Measurements from ENCODE around the gene OLIG1. TPM values are rescaled to one million over a fixed set of nuclear protein-coding genes. Genes with fewer than 3 reads are reported as not detected.

OLIG1 gene
- total RNA-seq, 1 donor from 2014 or later: 0.32 TPM

DNA sequence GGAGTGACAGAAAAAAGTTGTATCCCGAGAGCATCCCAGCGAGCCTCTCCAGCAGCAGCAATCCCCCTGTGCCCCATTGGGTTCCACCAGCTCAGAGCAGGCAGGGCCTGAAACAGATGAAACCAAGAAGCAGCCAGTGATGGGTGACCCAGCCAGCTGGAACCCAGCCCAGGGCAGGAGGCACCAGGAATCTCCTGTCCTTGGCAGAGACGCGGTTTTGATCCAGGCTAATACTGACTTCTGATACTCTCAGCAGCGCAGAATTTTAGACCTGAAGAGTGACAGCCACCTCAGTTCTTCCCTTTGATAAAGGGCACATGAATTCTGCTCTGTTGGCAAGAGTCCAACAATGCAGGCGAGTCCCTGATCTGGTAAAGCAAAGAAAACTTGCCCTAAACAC lies 11.4 kb upstream of the OLIG1 start:
- intact Hi-C loops (cut with DNase I): no loop called here
- no peak for DNase-seq (ENCODE audit: low spot score)

DNA sequence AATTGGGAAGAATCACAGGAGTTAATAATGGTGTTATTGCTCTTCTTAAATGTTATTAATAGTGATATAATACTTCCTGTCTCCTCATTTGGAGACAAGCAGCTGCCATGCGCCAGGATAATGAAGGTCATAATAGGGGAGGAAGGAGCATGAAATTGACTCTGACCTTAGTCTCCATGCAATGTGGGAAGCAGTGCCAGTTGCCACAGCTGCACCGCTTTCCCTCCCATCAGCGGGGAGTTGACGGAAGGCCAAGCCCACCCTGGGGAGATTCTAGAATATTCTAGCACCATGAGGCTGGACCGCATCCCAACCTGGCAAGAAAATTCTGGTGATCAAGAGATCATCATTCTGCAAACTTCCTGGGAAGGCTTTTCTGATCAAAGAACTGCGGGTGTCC lies 11.0 kb upstream of the OLIG1 start:
- DNase-seq (ENCODE audit: low spot score): no peak

DNA sequence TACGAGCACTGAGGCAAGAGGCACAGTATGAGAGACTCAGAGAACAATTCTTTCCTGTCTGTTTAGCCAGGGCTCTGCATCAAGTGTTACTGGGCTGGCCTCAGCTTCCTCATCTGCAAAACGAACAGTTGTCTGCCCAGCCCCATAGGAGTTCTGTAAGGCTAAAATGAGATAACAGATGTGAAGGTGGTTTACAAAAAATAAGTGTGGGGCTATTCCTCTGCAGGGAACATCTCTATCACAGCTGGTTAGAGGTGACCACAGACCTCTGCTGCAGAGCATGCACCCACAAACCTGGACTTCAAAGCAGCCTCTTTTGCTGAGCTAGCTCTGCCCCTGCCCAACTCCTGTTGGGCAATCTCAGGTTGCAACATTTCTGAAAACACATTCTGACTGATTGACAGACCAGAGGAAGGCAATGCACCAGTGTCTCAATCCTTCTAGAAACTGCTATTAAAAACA lies 10.5 kb upstream of the OLIG1 start:
- peak; percentile 80 for DNase-seq (ENCODE audit: low spot score)
- intact Hi-C loops (cut with DNase I): no loop called here

More for the DNA sequence above, 11.0 kb upstream of the OLIG1 start:
- intact Hi-C loops (cut with DNase I): no loop called here

DNA sequence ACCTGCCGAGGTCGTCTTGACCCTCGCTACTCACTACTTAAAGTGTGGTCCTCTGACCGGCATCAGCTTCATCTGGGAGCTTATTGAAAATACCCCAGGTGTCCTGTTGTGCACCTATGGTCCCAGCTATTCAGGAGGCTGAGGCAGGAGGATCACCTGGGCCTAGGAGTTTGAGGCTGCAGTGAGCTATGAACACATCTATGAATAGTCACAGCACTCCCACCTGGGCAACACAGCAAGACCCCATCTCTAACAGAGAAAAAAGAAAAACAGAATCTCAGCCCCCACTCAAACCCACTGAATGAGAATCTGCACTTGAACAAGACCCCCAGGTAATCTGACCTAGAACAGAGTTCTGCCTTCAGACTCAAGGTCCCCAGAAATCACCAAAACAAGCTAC lies 8.7 kb upstream of the OLIG1 start:
- intact Hi-C loops (cut with DNase I): no loop called here
- no peak for DNase-seq (ENCODE audit: low spot score)

DNA sequence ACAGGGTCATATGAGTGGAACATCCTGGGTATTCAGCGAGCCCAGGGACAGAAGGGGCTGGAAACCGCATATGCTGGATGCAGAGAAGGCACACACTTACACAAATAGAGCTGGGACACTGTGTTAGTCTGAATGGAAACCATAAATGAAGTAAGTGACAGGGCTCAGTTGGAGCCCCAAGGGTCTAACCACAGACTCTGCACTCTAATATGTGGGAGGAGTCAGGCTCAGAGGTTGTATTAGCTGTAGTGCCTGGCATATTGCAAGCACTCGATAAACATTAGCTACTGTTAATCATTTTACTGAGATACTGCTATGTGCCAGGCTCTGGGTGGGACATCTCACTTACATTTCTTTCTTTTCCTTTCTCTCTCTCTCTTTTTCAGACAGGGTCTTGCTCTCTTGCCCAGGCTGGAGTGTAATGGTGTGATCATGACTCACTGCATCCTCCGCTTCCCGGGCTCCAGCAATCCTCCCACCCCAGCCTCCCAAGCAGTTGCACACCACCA lies 6.5 kb upstream of the OLIG1 start:
- intact Hi-C loops (cut with DNase I): no loop called here
- DNase-seq (ENCODE audit: low spot score): no peak

DNA sequence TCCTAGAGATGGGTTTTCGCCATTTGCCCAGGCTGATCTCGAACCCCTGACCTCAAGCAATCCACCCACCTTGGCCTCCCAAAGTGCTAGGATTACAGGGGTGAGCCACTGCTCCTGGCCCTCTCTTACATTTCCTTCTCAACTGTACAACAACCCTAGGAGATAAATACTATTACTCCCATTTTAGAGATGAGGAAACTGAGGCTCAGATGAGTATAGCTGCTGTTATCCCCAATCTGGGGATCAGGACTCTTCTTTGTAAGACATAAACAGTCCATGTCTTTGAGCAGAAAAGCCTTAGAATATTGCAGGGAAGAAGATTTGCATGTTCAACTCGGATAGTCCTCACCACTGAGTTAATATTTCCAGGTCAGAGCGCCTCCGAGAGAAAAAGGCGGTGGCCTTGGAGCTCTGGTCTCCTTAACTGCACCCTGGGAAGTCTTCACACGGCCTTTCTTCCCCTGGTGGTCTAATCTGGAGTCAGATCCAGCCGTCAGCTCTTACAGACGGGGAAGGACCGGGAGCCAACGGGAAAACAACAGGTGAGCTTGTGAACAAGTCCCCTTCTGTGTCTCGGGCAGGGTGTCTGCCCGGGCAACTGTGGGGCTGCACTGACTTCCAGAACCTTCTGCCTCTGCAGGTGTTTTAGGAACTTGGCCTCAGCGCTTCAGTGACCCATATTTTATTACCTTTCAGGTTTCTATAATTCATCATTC lies 5.9 kb upstream of the OLIG1 start:
- no peak for DNase-seq (ENCODE audit: low spot score)
- intact Hi-C loops (cut with DNase I): no loop called here

DNA sequence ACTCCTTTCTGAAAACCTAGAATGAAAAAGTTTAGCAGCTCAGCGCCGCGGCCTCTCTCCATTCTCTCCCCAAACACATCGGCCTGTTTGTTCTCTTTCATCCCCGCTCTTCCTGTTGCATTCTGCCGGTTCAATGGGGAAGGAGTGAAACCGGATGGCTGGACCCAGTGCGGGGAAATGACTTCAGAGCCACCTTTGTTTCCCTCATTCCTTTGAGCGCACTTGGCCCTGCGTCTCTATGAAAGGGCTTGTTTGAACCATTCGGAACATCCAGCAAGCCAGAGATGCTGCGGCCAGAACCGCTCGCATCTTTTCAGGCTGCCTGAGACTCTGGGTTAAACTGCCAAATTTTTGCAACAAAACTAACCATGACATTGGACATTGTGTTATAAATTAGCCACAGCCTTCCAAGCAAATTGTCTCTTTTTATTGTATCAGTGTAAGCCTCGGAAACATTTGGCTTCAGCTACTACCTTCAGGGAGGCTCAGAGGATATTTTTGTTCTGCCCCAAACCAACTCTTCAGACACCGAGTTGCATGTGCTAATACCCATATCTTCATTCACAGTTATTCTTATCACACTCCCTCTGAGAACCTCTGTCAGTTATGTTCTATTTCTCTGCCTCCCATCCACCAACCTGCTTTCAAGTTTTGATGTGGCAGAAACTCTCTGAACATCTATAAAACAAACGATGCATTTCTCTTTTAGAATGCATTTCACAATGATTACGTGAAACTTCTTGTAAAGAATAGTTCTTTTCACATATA lies 5.1 kb upstream of the OLIG1 start:
- DNase-seq (ENCODE audit: low spot score): no peak

DNA sequence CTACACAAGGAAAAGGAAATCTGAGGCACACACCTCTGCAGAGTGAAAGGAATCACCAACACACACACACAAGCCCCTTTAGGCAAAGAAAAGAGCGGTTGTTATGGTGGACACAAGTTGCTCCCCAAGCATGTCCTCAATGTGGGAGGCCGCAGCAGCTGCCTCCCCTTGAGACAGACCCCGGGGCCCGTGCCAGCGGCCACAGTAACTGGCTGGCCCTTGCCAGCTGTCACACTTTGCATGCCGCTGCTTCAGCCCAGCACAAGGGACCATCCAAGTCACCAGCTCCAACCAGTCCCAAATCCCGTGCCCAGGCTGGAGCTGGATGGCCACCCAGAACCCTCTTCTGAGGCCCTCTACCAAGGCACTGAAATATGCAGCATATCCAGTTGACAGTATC lies 2.9 kb upstream of the OLIG1 start:
- DNase-seq (ENCODE audit: low spot score): no peak
- intact Hi-C loops (cut with DNase I): no loop called here

More for the DNA sequence above, 5.1 kb upstream of the OLIG1 start:
- intact Hi-C loops (cut with DNase I): no loop called here

DNA sequence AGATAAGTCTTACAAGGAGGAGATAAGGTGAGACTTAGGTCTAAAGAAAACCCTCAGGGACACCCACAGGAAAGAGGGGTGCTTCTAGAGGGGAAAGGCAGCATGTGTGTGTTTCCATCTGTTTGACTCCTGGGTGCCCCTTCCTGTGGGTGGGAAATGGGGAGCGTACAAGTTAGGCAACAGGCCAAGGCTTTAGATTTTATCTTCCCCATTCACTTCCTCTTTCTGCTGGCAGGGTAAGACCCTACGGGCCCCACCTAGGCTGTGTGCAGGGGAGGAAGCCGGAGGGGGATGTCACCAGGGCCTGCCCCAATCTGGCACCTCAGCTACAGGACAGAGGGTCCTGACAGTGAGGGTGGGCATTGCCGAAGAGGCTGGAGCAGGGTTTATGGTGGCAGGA lies 2.5 kb upstream of the OLIG1 start:
- no peak for DNase-seq (ENCODE audit: low spot score)
- intact Hi-C loops (cut with DNase I): no loop called here

DNA sequence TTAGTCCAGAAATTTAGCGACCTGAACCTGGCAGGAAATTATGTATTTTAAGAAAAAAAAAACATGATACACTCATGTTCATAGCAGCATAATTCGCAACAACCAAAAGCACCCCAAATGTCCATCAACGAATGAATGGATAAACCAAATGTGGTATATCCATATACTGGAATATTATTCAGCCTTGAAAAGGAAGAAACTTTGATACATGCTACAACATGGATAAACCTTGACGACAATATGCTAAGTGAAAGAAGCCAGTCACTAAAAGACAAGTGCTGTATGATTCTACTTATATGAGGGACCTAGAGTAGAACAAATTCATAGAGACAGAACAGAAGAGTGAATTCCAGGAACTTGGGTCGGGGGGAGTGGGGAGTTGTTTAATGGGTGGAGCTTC lies 698 bp upstream of the OLIG1 start:
- no peak for DNase-seq (ENCODE audit: low spot score)
- intact Hi-C loops (cut with DNase I): no loop called here

DNA sequence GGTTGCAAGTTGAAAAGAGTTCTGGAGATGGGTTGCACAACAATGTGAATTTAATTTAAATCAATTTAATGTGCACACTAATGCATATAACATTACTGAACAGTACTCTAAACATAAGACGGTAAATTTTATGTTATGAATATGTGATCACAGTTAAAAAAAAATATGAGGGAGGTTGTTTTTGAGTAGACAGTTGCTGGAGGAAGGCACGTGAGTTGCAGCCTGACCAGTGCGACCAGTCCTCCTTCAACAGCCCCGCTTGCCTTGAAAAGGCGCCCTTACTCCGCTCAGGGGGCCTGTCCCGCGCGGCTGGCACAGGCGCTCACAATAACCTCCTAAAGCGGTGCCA lies 322 bp upstream of the OLIG1 start:
- no peak for DNase-seq (ENCODE audit: low spot score)
- intact Hi-C loops (cut with DNase I): no loop called here

DNA sequence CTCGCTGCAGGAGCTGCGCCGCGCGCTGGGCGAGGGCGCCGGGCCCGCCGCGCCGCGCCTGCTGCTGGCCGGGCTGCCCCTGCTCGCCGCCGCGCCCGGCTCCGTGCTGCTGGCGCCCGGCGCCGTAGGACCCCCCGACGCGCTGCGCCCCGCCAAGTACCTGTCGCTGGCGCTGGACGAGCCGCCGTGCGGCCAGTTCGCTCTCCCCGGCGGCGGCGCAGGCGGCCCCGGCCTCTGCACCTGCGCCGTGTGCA lies 730 bp downstream of the OLIG1 start:
- no peak for DNase-seq (ENCODE audit: low spot score)
- intact Hi-C loops (cut with DNase I): no loop called here

DNA sequence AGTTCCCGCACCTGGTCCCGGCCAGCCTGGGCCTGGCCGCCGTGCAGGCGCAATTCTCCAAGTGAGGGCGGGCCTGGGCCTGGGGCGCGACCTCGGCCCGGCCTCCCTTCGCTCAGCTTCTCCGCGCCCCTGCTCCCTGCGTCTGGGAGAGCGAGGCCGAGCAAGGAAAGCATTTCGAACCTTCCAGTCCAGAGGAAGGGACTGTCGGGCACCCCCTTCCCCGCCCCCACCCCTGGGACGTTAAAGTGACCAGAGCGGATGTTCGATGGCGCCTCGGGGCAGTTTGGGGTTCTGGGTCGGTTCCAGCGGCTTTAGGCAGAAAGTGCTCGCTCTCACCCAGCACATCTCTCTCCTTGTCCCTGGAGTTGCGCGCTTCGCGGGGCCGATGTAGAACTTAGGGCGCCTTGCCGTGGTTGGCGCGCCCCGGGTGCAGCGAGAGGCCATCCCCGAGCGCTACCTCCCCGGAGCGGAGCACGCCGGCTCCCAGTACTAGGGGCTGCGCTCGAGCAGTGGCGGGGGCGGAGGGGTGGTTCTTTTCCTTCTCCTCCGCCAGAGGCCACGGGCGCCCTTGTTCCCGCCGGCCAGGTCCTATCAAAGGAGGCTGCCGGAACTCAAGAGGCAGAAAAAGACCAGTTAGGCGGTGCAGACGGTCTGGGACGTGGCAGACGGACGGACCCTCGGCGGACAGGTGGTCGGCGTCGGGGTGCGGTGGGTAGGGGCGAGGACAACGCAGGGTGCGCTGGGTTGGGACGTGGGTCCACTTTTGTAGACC lies 1.2 kb downstream of the OLIG1 start:
- no peak for DNase-seq (ENCODE audit: low spot score)
- intact Hi-C loops (cut with DNase I): no loop called here

DNA sequence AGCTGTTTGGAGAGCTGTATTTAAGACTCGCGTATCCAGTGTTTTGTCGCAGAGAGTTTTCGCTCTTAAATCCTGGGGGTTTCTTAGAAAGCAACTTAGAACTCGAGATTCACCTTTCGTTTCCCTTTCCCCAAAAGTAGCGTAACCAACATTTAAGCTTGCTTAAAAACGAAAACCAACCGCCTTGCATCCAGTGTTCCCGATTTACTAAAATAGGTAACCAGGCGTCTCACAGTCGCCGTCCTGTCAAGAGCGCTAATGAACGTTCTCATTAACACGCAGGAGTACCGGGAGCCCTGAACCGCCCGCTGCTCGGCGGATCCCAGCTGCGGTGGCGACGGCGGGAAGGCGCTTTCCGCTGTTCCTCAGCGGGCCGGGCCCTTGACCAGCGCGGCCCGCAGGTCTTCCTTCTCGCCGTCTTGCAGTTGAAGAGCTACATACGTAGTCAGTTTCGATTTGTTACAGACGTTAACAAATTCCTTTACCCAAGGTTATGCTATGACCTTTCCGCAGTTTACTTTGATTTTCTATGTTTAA lies 1.9 kb downstream of the OLIG1 start:
- DNase-seq (ENCODE audit: low spot score): no peak
- intact Hi-C loops (cut with DNase I): no loop called here

DNA sequence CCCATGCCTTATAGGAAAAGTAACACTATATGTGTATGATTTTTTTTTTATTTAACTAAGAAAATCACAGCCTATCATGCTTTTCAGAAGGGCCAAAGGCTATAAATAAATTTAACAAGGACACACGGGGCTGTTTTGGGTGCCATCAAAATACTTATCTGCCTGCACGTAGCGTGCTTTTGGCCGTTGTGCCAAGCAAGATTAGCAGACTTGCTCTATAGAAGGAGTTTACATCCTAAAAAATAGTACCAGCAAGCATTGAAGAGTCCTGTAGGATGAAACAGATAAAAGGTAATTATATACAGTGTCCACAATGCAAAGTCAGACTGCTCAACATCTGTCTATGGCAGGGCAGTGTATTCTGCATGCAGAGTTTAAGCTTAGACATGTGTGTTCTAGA lies 3.7 kb downstream of the OLIG1 start:
- no peak for DNase-seq (ENCODE audit: low spot score)
- intact Hi-C loops (cut with DNase I): no loop called here

DNA sequence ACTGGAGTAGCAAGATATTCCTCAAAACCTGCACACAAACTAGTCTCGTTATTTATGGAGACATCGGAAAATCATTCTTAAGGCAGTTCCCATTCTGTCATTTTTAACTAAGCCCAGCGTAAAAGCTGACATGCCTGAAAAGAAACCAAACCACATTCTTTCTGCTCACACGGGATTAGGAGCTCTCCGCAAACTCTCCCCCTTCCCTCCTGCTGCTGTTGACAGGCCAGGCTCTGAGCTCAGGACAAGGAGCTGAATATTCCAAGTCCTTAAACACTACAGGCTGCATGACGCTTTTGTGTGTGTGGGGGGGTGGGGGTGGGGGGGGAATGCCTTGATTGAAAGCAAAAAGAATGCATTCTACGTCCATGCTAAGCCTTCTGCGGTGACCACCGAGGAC lies 5.2 kb downstream of the OLIG1 start:
- DNase-seq (ENCODE audit: low spot score): no peak
- intact Hi-C loops (cut with DNase I): no loop called here

DNA sequence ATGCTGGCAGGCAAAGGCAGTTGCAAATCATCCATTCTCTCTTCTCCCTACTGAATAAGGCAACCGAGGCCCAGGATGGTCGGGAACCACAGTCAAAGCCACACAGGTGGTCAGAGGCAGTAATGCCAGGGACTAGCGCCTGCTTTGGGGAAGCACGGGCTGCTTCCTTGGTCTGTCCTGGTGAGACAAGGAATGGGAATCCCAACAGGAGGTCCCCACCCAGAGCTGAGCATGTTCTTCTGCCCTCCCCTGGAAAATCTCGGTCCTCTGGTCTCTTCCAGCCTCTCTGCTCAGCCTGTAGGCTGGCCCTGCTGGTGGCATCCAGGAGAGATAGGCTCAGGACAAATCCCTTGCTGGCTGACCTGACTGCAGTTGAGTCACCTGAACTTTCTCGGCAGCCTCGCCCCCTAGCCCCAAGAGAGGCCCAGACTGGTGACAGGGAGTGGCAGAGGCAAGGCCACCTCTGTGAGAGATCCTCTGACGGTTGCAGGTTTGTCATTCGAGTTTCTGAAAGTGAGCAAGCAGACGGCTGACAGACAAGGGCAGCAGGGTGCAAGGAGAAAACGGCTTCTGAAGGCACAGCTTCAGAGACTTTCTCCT lies 5.8 kb downstream of the OLIG1 start:
- DNase-seq (ENCODE audit: low spot score): no peak
- intact Hi-C loops (cut with DNase I): no loop called here

DNA sequence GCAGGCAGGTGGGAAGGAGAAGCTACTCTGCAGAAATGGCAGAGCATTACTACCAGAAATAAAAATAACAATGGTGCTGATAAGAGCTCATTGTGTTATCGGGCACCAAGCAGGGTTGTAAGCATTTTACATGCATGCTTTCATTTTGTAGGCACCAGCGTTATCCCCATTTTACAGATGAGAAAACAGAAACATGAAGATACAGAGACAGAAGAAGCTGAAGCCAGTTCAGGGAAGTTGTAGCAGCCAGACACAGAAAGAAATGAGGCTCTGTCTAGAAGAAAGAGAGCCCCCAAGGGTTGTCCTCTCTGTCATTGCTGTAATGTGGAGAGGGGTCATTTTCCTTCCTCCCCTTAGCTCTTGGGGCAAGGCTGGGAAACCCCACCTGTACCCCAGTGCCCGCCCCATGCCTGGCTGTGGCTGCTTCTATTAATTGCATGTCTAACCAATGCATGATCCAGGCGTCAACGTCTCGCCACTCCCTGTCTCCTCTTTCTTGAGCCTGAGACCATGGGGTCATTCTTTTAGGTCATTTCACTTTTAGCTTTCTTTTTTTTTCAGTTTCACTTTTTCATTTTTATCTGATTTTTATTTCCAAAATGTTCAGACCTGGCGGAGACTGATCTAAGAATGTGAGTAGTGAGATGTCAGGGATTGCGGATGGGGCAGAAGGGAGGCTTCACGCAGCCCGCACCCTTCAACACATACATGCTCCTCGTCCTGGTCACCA lies 6.8 kb downstream of the OLIG1 start:
- intact Hi-C loops (cut with DNase I): no loop called here
- DNase-seq (ENCODE audit: low spot score): no peak

DNA sequence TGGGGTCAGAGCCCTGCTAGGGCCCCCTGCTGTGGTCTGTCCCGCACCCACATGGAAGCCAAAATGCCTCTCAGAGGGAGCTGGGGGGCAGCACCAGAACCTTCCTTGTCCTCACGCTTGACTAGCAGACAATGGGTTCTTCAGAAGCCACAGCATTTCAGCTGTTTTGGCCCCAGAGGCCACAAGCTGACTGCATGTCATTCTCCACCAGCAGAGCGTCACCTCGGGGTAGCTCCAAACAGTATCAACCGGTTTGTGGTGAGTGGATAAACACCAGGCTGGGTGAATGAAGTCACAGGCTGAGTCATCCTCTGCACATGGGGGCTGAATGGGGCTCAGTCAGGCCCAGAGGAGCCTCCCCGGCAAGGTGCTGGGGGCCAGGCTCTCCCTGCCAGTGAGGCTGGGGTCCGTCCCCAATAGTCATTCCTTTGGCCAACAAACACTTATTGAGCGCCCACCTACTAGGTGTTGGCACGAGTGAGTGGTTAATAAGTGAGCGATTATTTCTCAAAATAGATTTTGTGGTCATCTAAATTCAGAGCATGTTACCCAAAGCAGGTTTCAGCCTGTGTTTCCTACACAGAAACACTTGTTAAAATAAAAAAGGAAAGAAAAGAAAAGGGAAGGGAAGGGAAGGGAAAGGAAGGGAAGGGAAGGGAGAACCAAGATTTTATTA lies 9.1 kb downstream of the OLIG1 start:
- intact Hi-C loops (cut with DNase I): no loop called here
- DNase-seq (ENCODE audit: low spot score): no peak
